Lower leg skin (tissue), 3 donors: ENCODE results near the gene ELL.

Experiments used
- POLR2A ChIP-seq, 2 donors: fragments of 450-650 bp; IDR thresholded peaks; one replicate each; pipeline ENCODE4 v1.6.1; 2016 to 2017; ENCODE audit warnings: antibody characterized with exemption in 2 of 2, mild to moderate bottlenecking in 1 of 2, moderate library complexity in 1 of 2
- TF ChIP-seq, protein P1 (sequence below), 3 donors: fragments of 450-650 bp; IDR thresholded peaks; one replicate each; pipeline ENCODE4 v1.5.1; 2016; ENCODE audit warnings: antibody characterized with exemption in 3 of 3, mild to moderate bottlenecking in 3 of 3, moderate library complexity in 2 of 3

DNA sequence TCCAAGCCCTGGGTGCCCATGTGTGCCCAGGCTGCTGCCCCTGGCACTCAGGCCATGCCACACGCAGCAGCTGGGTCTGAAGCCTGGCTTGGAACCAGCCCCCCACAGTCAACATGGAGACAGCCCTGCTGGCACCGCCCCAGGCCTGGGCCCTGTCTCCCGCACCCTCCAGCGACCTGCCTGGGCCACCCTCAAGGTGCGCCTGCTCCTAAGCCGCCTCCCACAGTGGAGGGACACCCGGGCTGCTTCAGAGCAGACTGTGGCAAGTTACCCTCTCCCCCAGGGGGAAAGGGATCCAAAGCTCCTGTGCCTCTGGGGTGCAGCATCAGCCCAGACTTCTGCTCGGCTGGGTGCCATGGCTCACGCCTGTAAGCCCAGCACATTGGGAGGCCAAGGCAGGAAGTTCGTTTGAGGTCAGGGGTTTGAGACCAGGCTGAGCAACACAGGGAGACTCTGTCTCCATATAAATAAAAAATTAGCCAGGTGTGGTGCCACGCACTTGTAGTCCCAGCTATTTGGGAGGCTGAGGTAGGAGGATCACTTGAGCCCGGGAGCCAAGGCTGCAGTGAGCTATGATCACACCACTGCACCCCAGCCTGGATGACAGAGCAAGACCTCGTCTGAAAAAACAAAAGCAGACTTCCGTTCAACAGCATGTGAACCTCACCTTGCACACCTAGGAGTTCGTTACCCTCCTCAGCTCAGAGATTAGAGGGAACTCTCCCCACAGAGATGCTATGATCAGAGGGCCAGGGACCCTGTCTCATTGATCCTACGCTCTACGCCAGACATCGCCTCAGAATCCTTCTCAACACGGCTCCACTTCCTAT, 15.6 kb downstream of the ELL start:
- TF ChIP-seq, protein P1, sequence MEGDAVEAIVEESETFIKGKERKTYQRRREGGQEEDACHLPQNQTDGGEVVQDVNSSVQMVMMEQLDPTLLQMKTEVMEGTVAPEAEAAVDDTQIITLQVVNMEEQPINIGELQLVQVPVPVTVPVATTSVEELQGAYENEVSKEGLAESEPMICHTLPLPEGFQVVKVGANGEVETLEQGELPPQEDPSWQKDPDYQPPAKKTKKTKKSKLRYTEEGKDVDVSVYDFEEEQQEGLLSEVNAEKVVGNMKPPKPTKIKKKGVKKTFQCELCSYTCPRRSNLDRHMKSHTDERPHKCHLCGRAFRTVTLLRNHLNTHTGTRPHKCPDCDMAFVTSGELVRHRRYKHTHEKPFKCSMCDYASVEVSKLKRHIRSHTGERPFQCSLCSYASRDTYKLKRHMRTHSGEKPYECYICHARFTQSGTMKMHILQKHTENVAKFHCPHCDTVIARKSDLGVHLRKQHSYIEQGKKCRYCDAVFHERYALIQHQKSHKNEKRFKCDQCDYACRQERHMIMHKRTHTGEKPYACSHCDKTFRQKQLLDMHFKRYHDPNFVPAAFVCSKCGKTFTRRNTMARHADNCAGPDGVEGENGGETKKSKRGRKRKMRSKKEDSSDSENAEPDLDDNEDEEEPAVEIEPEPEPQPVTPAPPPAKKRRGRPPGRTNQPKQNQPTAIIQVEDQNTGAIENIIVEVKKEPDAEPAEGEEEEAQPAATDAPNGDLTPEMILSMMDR (IDR thresholded peaks at IDR 0.05): no peak
- no peak for TF ChIP-seq POLR2A (IDR thresholded peaks at IDR 0.05)
